ENCODE data around the gene IFNGR2.

- TF ChIP-seq CTCF (IDR thresholded peaks at IDR 0.05), result no peak
- no peak for TF ChIP-seq EZH2 (IDR thresholded peaks at IDR 0.05; ENCODE audit: borderline replicate concordance, insufficient read depth, low read depth, low read length, poor library complexity, severe bottlenecking)
Measured at GRCh38 chr21:33424214-33424613, 21.0 kb downstream of the IFNGR2 start.

Measured in B cell (primary cell).